ENCODE measurements around the gene FAM131A. TPM values are rescaled to one million over a fixed set of nuclear protein-coding genes. Genes with fewer than 3 reads are reported as not detected.

Gene FAM131A
- total and polyA plus RNA-seq, 9 of the 15 experiments (the other 6 are each of a cell fraction or from before 2014, with no cell fraction given): 0.48 to 11.1 (median 4.3) TPM

- no peaks in the 10 kb centered on the region for H3K9me1 ChIP-seq (ENCODE audit: control insufficient read depth, insufficient read depth, low read length)
- H3K9me3 ChIP-seq (replicated peaks; ENCODE audit: control insufficient read depth, insufficient read depth, low read depth, low read length): no peaks in the 10 kb centered on the region
- ATAC-seq: no peak
- no peak overlapping the region for H3K4me2 ChIP-seq (ENCODE audit: insufficient read depth, low read length)
- intact Hi-C loops (cut with micrococcal nuclease): loop anchor here (10.0 kb wide), 1 partner anchor 332 kb away; the partner anchor contains the start of gene MAGEF1
- no peaks in the 10 kb centered on the region for H3K79me2 ChIP-seq (ENCODE audit: control insufficient read depth, insufficient read depth, low read length)
- in situ Hi-C loops (cut with MboI): no loop called here
- H3K27me3 ChIP-seq (ENCODE audit: control insufficient read depth in 2 of 2, insufficient read depth in 2 of 2, low read length in 2 of 2): peaks cover 19 to 71% of the 10 kb centered on the region in 2 experiments
- BruUV-seq (replicated peaks): no TSS peak
- ChIA-PET POLR2A (interaction anchor here (2.3 kb wide), 1 partner anchor 11 kb away, joined by 6 read pairs; no protein-coding TSS in a partner anchor), CTCF (ENCODE audit: low intra/inter-chr PET ratio) (no interaction called here)
- peaks cover under 1 to 41% of the 10 kb centered on the region in 2 experiments; a peak in 4 of 5 replicates for H3K4me1 ChIP-seq (replicated peaks in 1 of 2; ENCODE audit: control insufficient read depth in 2 of 2, insufficient read depth in 2 of 2, low read length in 2 of 2)
- no peak for FAIRE-seq
- TF ChIP-seq TBP (optimal IDR thresholded peaks at IDR 0.05; ENCODE audit: low read depth, low read length): no peak
- peak; percentile 24; the same call in 1 of the 2 replicates for TF ChIP-seq NFIC (IDR thresholded peaks at IDR 0.05)
- no peak overlapping the region for H2AFZ ChIP-seq (ENCODE audit: low read depth, low read length)
- no peak overlapping the region for H3K27ac ChIP-seq (ENCODE audit: extremely low read depth, low read depth, low read length)
- 36% methylated on average over 15 of the region's 15 CpGs for WGBS (ENCODE audit: insufficient coverage, low coverage, missing lambda C conversion rate)
- no peak overlapping the region for H3K4me3 ChIP-seq
- no peak overlapping the region for H3K9ac ChIP-seq (ENCODE audit: insufficient read depth in 1 of 2, low read depth in 2 of 2, low read length in 2 of 2)
- DNase-seq (ENCODE audit: extremely low read depth in 1 of 4, low spot score in 3 of 4): no peak
- H3K36me3 ChIP-seq (ENCODE audit: control insufficient read depth, insufficient read depth, low read length): no peaks in the 10 kb centered on the region
- peaks cover 7% of the 10 kb centered on the region; the same call in 1 of the 2 replicates for H4K20me1 ChIP-seq (replicated peaks; ENCODE audit: control insufficient read depth, insufficient read depth, low read length)
Observed at GRCh38 chr3:184383033-184383740, 45.8 kb downstream of the FAM131A start.

- no peak overlapping the region for H3K4me3 ChIP-seq
- H3K4me1 ChIP-seq (replicated peaks in 1 of 2; ENCODE audit: control insufficient read depth in 2 of 2, insufficient read depth in 2 of 2, low read length in 2 of 2): peaks cover 0 to 31% of the 10 kb centered on the region in 2 experiments; a peak in 2 of 5 replicates
- no peak for FAIRE-seq
- TF ChIP-seq MCM5 (IDR thresholded peaks at IDR 0.05; ENCODE audit: low read depth) (no peak), SPI1 (IDR thresholded peaks at IDR 0.05; ENCODE audit: borderline replicate concordance, low read depth, low read length) (0 out of 2 replicates have a peak, but pooled peaks have one; percentile 2)
- no peak overlapping the region for H3K4me2 ChIP-seq (ENCODE audit: insufficient read depth, low read length)
- no peak for ATAC-seq
- BruUV-seq (replicated peaks): no TSS peak
- no peaks in the 10 kb centered on the region for H3K9me1 ChIP-seq (ENCODE audit: control insufficient read depth, insufficient read depth, low read length)
- no peak overlapping the region for H3K27ac ChIP-seq (ENCODE audit: extremely low read depth, low read depth, low read length)
- in situ Hi-C loops (cut with MboI) (no loop called here), intact Hi-C loops (cut with micrococcal nuclease) (loop anchor here (10.0 kb wide), 1 partner anchor 330 kb away; the partner anchor contains the start of gene MAGEF1)
- WGBS (ENCODE audit: insufficient coverage, low coverage, missing lambda C conversion rate): 9% methylated on average over 9 of the region's 9 CpGs
- no peaks in the 10 kb centered on the region for H3K36me3 ChIP-seq (ENCODE audit: control insufficient read depth, insufficient read depth, low read length)
- H2AFZ ChIP-seq (ENCODE audit: low read depth, low read length): no peak overlapping the region
- no peak overlapping the region for H3K9ac ChIP-seq (ENCODE audit: insufficient read depth in 1 of 2, low read depth in 2 of 2, low read length in 2 of 2)
- H3K27me3 ChIP-seq (ENCODE audit: control insufficient read depth in 2 of 2, insufficient read depth in 2 of 2, low read length in 2 of 2): peaks cover 19 to 79% of the 10 kb centered on the region in 2 experiments
- H4K20me1 ChIP-seq (replicated peaks; ENCODE audit: control insufficient read depth, insufficient read depth, low read length): peaks cover 7% of the 10 kb centered on the region
- H3K9me3 ChIP-seq (replicated peaks; ENCODE audit: control insufficient read depth, insufficient read depth, low read depth, low read length): no peaks in the 10 kb centered on the region
- CTCF ChIA-PET (ENCODE audit: low intra/inter-chr PET ratio): no interaction called here
- DNase-seq (ENCODE audit: extremely low read depth in 1 of 4, low spot score in 3 of 4): no peak
- POLR2A ChIA-PET: interaction anchor here (0.9 to 2.3 kb wide), 2 partner anchors 12 to 21 kb away, joined by 3 to 6 read pairs; no protein-coding TSS in a partner anchor
- no peaks in the 10 kb centered on the region for H3K79me2 ChIP-seq (ENCODE audit: control insufficient read depth, insufficient read depth, low read length)
Observed at GRCh38 chr3:184384342-184384741, 46.9 kb downstream of the FAM131A start.
